SK-N-SH (cell line): ENCODE results near the gene YIF1B. TPM values are rescaled to one million over a fixed set of nuclear protein-coding genes. Genes with fewer than 3 reads are reported as not detected.

ENCODE experiments used
- CTCF ChIA-PET: fragments of 300-600, 350-600 bp; formaldehyde crosslinking; extraction: SDS; loops from one replicate; lab custom pipeline; 2021; lab: Yijun Ruan, JAX
- POLR2A ChIA-PET: fragments of 350-600 bp; sonication (Branson Sonifier 250); formaldehyde crosslinking; extraction: SDS; loops from one replicate; lab custom pipeline; 2020; ENCODE audit warnings: antibody characterized with exemption, inconsistent platforms; lab: Yijun Ruan, JAX
- DNase-seq: peaks from one replicate; pipeline ENCODE4 v3.0.0; 2012
- H2AFZ ChIP-seq: fragments of 200-600 bp; sonication (generic); 2 replicates; pipeline ENCODE4 v1.8.1; 2016; ENCODE audit warnings: antibody characterized with exemption, mild to moderate bottlenecking, low read depth
- H3F3A ChIP-seq: fragments of 200-600 bp; sonication (generic); replicated peaks from 2 replicates; pipeline ENCODE3; 2016; ENCODE audit warnings: antibody characterized with exemption, mild to moderate bottlenecking; ENCODE audit not compliant: insufficient read depth
- H3K27ac ChIP-seq, 2 experiments: fragments of 200-500 bp in 1 of 2; fragments of 200-600 bp in 1 of 2; sonication (Bioruptor generic) in 1 of 2; sonication (generic), shearing (Covaris generic) in 1 of 2; 2 replicates each; pipeline versions ENCODE4 v1.5.1 to v1.6.1; 2014 to 2016; ENCODE audit warnings: low read depth in 2 of 2, inconsistent platforms in 1 of 2, low read length in 1 of 2, mild to moderate bottlenecking in 1 of 2, mixed read lengths in 1 of 2
- H3K27me3 ChIP-seq: fragments of 200-600 bp; sonication (generic), shearing (Covaris generic); 2 replicates; pipeline ENCODE4 v1.6.1; 2016; ENCODE audit warnings: mixed run types; ENCODE audit not compliant: insufficient read depth
- H3K36me3 ChIP-seq, 2 experiments: fragments of 200-500 bp in 1 of 2; fragments of 200-600 bp in 1 of 2; sonication (Bioruptor generic) in 1 of 2; sonication (generic) in 1 of 2; replicated peaks in 1 of 2; 2 replicates each; pipeline versions ENCODE3 to v1.5.1; 2014 to 2016; ENCODE audit warnings: low read length in 1 of 2, mild to moderate bottlenecking in 1 of 2; ENCODE audit not compliant: insufficient read depth in 2 of 2, control insufficient read depth in 1 of 2
- H3K4me1 ChIP-seq, 2 experiments: fragments of 200-500 bp in 1 of 2; fragments of 200-600 bp in 1 of 2; sonication (Bioruptor generic) in 1 of 2; sonication (generic), shearing (Covaris generic) in 1 of 2; 2 replicates each; pipeline versions ENCODE4 v1.5.1 to v1.6.1; 2014 to 2016; ENCODE audit warnings: low read depth in 1 of 2, low read length in 1 of 2, mixed run types in 1 of 2; ENCODE audit not compliant: insufficient read depth in 2 of 2, control insufficient read depth in 1 of 2
- H3K4me2 ChIP-seq: fragments of 200-600 bp; sonication (generic), shearing (Covaris generic); 2 replicates; pipeline ENCODE4 v1.6.1; 2017; ENCODE audit warnings: mixed run types
- H3K4me3 ChIP-seq, 2 experiments: fragments of 200-500 bp in 1 of 2; fragments of 200-600 bp in 1 of 2; sonication (Bioruptor generic) in 1 of 2; sonication (generic), shearing (Covaris generic) in 1 of 2; 2 replicates each; pipeline versions ENCODE4 v1.5.1 to v1.8.1; 2014 to 2016; ENCODE audit warnings: low read depth in 2 of 2, inconsistent platforms in 1 of 2, low read length in 1 of 2, mild to moderate bottlenecking in 1 of 2, mixed read lengths in 1 of 2, moderate library complexity in 1 of 2
- H3K79me2 ChIP-seq: fragments of 200-600 bp; sonication (generic); 2 replicates; pipeline ENCODE4 v1.8.1; 2017; ENCODE audit warnings: mild to moderate bottlenecking; ENCODE audit not compliant: insufficient read depth
- H3K9ac ChIP-seq: fragments of 200-600 bp; sonication (generic); 2 replicates; pipeline ENCODE4 v1.6.1; 2017; ENCODE audit warnings: mixed run types
- H3K9me2 ChIP-seq: fragments of 200-600 bp; sonication (generic); 2 replicates; pipeline ENCODE4 v1.6.1; 2017; ENCODE audit warnings: mixed run types
- H3K9me3 ChIP-seq: fragments of 200-600 bp; sonication (generic); 2 replicates; pipeline ENCODE4 v1.6.1; 2017; ENCODE audit warnings: mixed run types, mild to moderate bottlenecking, moderate library complexity
- H4K20me1 ChIP-seq: fragments of 200-600 bp; sonication (generic); 2 replicates; pipeline ENCODE4 v1.6.1; 2017; ENCODE audit warnings: mild to moderate bottlenecking, mixed run types; ENCODE audit not compliant: insufficient read depth
- CHD2 ChIP-seq: fragments of 150-350 bp; IDR thresholded peaks from 2 replicates; pipeline ENCODE4 v1.6.1; 2018; ENCODE audit warnings: low read length; ENCODE audit not compliant: partially characterized antibody
- EP300 ChIP-seq, 2 experiments: IDR thresholded peaks; 2 replicates each; pipeline versions ENCODE4 v1.4.0 to v1.6.1; 2012; ENCODE audit warnings: borderline replicate concordance in 1 of 2, low read depth in 1 of 2, low read length in 1 of 2
- EZH2phosphoT487 ChIP-seq: fragments of 200-600 bp; sonication (generic); IDR thresholded peaks from 2 replicates; pipeline ENCODE4 v1.6.1; 2017; ENCODE audit warnings: low read depth, mixed run types, mild to moderate bottlenecking, antibody characterized with exemption, moderate library complexity, borderline replicate concordance
- FOSL2 ChIP-seq: IDR thresholded peaks from 2 replicates; pipeline ENCODE4 v1.4.0; 2012; ENCODE audit warnings: low read depth, mild to moderate bottlenecking, moderate library complexity, borderline replicate concordance
- FOXJ3 ChIP-seq: sonication (generic); formaldehyde crosslinking; IDR thresholded peaks from 2 replicates; pipeline ENCODE4 v1.5.1; 2020; ENCODE audit warnings: mild to moderate bottlenecking, missing genetic modification reagents
- GABPA ChIP-seq: IDR thresholded peaks from 2 replicates; pipeline ENCODE4 v1.4.0; 2012; ENCODE audit warnings: low read depth, mild to moderate bottlenecking
- GATA2 ChIP-seq: sonication (generic); formaldehyde crosslinking; IDR thresholded peaks from 2 replicates; pipeline ENCODE4 v1.5.0; 2020; ENCODE audit warnings: mild to moderate bottlenecking, missing genetic modification reagents
- IRF3 ChIP-seq: fragments of 150-350 bp; IDR thresholded peaks from 2 replicates; pipeline ENCODE4 v1.6.1; 2016; ENCODE audit warnings: mild to moderate bottlenecking, low read depth, low read length
- NRF1 ChIP-seq: IDR thresholded peaks from 2 replicates; pipeline ENCODE4 v1.6.1; 2012; ENCODE audit warnings: low read depth, mild to moderate bottlenecking, low read length
- RXRA ChIP-seq: IDR thresholded peaks from 2 replicates; pipeline ENCODE4 v1.4.0; 2012; ENCODE audit warnings: low read depth, mild to moderate bottlenecking, borderline replicate concordance
- TCF12 ChIP-seq: IDR thresholded peaks from 2 replicates; pipeline ENCODE4 v1.4.0; 2012
- USF2 ChIP-seq: fragments of 150-350 bp; IDR thresholded peaks from 2 replicates; pipeline ENCODE4 v1.6.1; 2017; ENCODE audit warnings: antibody characterized with exemption, low read length, low read depth, borderline replicate concordance
- ZBTB33 ChIP-seq: IDR thresholded peaks from 2 replicates; pipeline ENCODE4 v1.4.0; 2012; ENCODE audit warnings: low read depth, borderline replicate concordance
- WGBS: methylation state at CpG from one replicate; pipeline ENCODE4 v1.1.6; 2017; ENCODE audit warnings: low lambda C conversion rate; 5-methylcytosine and 5-hydroxymethylcytosine counted together
- polyA plus RNA-seq, 3 experiments: library from polyadenylated mRNA; depleted of rRNA; stranded (reverse); fragments of >200 nt; gene quantifications; 2 replicates each; pipeline ENCODE4 v1.2.3, GENCODE V29; 2012

YIF1B gene
- polyA plus RNA-seq, 1 of the 3 experiments (the other 2 are of a cell fraction) = 121 TPM

GRCh38 chr19:38307076-38307475 lies 8.7 kb downstream of the YIF1B start (continued):
- TF ChIP-seq ZBTB33 (no peak), CHD2 (no peak), TCF12 (no peak), USF2 (no peak)

- Histone ChIP-seq H3K4me1 (no peaks in the 10 kb centered on the region), H3K27me3 (no peaks in the 10 kb centered on the region), H3K79me2 (peaks cover 7% of the 10 kb centered on the region; the same call in 1 of the 2 replicates)
- CTCF ChIA-PET = no interaction called here
- DNase-seq = no peak
- no peak for TF ChIP-seq EZH2phosphoT487
- TF ChIP-seq NRF1 = no peak
- no peak for TF ChIP-seq GABPA
- TF ChIP-seq RXRA = no peak
- no peak for TF ChIP-seq EP300 (IDR thresholded peaks at IDR 0.05; ENCODE audit: borderline replicate concordance in 1 of 2, low read depth in 1 of 2, low read length in 1 of 2)
- TF ChIP-seq FOSL2 = no peak
- no peak for TF ChIP-seq GATA2 (CRISPR knock-in tag)
- TF ChIP-seq FOXJ3 (CRISPR knock-in tag) = no peak
- TF ChIP-seq, all 33 proteins: peak for 0
- Histone ChIP-seq H3K9ac (no peak overlapping the region), H3K9me3 (no peaks in the 10 kb centered on the region), H3K9me2 (no peaks in the 10 kb centered on the region), H3K36me3 (peaks cover 0 to 6% of the 10 kb centered on the region in 2 experiments), H3K27ac (no peak overlapping the region), H3K4me2 (no peak overlapping the region), H4K20me1 (no peaks in the 10 kb centered on the region), H3F3A (peaks cover 6% of the 10 kb centered on the region), H3K4me3 (no peak overlapping the region), H2AFZ (no peak overlapping the region)
- WGBS = 82% methylated on average over 3 of the region's 3 CpGs
- POLR2A ChIA-PET = no interaction called here
These were observed 9.5 kb downstream of the YIF1B start for GRCh38 chr19:38306236-38306635.

- Histone ChIP-seq H3K4me2 (no peak overlapping the region), H3K9me3 (no peaks in the 10 kb centered on the region), H3K36me3 (peaks cover 0 to 6% of the 10 kb centered on the region in 2 experiments), H3K27me3 (no peaks in the 10 kb centered on the region), H3K4me1 (no peaks in the 10 kb centered on the region; a peak in 1 of 4 replicates), H3K9ac (no peak overlapping the region), H4K20me1 (no peaks in the 10 kb centered on the region), H3K9me2 (no peaks in the 10 kb centered on the region), H3F3A (peaks cover 17% of the 10 kb centered on the region)
- WGBS = 59% methylated on average over 21 of the region's 29 CpGs
- POLR2A ChIA-PET = no interaction called here
- TF ChIP-seq IRF3 = no peak
- TF ChIP-seq, all 33 proteins: peak for 0
- CTCF ChIA-PET = interaction anchor here (0.6 kb wide), 1 partner anchor 19 kb away, joined by 3 read pairs; no protein-coding TSS in a partner anchor
- H2AFZ ChIP-seq = no peak overlapping the region
- H3K79me2 ChIP-seq = no peaks in the 10 kb centered on the region
- peak; percentile 58 for DNase-seq
- H3K4me3 ChIP-seq = no peak overlapping the region
- H3K27ac ChIP-seq = no peak overlapping the region
These were observed 10.8 kb downstream of the YIF1B start for GRCh38 chr19:38304866-38305429.
